Astrocyte of the spinal cord (primary cell): ENCODE results near the gene CDV3.

Source experiments
- DNase-seq: peaks from one replicate; pipeline ENCODE4 v3.0.0; 2011; ENCODE audit warnings: low read depth, low spot score
- H3K4me3 ChIP-seq: 2 replicates; pipeline ENCODE4 v1.5.1; 2011; ENCODE audit warnings: low read depth, mild to moderate bottlenecking, low read length, moderate library complexity
- CTCF ChIP-seq: IDR thresholded peaks from 2 replicates; pipeline ENCODE4 v1.5.1; 2012; ENCODE audit warnings: low read depth, mild to moderate bottlenecking, low read length, inconsistent platforms
- in situ Hi-C: cut with HindIII; loops from 2 replicates; pipeline ENCODE4 v1.10.0; 2017; ENCODE audit warnings: low sequenced_read_pairs

The CDV3 gene

DNA sequence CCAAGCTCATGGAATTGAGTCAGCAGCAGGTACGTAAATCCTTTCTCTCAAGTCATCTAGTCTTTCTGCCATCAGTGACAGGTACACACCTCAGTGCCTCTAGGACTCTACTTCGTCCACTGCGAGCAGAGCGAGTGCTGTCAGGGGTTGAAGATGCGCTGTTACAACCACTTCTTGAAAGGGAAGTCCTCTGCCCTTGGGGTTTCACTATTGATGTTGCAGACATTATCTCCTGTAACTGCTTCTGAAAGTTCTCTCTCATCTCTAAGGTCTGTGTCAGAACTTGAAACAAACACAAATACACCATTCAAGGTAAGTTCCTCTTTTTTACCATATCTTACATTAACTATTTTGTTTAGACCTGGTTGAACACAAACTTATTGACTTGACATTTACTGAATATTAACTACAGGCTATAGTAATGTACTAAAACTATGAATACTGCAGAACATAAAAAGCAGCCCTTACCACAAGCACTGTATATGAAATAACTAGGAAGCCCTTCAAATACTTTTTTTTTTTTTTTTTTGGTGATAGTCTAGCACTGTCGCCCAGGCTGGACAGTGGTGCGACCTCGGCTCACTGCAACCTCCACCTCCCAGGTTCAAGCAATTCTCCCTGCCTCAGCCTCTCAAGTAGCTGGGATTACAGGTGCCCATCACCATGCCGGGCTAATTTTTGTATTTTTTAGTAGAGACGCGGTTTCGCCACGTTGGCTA, 46.7 kb downstream of the CDV3 start:
- no peak for DNase-seq
- no peak for TF ChIP-seq CTCF
- in situ Hi-C loops, result no loop called here
- no peak overlapping the region for H3K4me3 ChIP-seq

GRCh38 chr3:133627789-133628188, 54.3 kb downstream of the CDV3 start:
- H3K4me3 ChIP-seq, result no peak overlapping the region
- in situ Hi-C loops, result no loop called here
- TF ChIP-seq CTCF, result no peak
- no peak for DNase-seq

DNA sequence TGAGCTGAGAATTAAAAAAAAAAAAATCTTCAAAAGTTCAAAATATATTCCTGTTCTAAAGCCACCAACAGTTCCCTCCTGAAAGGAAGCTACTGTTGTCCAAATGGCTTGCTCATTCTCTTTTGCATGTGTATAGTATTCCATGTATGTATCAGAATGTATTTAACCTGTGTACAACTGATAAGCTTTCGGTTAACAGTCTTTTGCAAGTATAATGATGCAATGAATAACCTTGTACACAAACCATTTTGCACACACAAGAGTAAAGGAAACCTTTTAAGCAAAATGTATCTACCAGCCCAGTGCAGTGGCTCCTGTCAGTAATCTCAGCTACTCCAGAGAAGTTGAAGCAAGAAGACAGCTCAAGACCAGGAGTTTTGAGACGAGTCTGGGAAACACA, 55.7 kb downstream of the CDV3 start:
- no peak overlapping the region for H3K4me3 ChIP-seq
- in situ Hi-C loops, result no loop called here
- no peak for TF ChIP-seq CTCF
- DNase-seq, result no peak

GRCh38 chr3:133633439-133633838, 60.0 kb downstream of the CDV3 start:
- H3K4me3 ChIP-seq, result no peak overlapping the region
- DNase-seq, result no peak
- TF ChIP-seq CTCF, result no peak
- in situ Hi-C loops, result no loop called here
